Measurements from ENCODE around the gene BACE1-AS.

BACE1-AS gene

DNA sequence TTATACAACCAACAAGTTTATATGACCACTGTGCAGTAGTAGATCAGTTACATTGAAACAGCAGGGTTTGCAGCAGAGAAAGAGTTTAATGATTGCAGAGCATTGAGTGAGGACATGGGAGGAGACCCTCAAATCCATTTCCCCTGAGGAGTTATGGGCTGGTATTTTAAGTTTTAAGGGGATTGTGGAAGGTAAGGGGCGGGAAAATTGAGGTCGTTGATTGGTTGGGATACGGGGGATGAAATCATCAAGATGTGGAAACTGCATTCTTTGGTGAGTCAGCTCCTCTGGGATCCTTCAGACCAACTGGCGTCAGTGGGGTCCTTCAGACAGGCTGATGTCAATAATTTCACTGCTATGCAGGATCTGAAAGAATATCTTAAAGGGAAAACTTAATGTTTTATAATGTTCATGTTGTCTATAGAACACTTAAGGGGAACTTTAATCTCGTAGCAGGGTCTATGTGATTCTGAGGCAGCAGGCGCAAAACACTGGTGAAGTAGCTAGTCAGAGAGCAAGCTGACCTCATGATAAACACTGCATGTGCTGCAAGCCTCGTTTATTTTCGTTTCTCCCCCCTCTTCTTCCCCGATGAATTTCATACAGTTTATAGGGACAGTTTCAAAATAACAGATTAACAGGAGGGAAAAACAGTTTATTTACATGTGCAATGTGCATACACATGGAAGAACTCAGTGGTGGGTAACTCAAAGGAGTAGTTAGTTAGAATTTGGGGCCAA, 17.4 kb upstream of the BACE1-AS start:
- Mint-ChIP-seq H3K36me3 (ENCODE audit: low read depth) (peaks cover 59% of the 10 kb centered on the region), H3K27ac (no peak overlapping the region), H3K4me3 (no peak overlapping the region), H3K9me3 (peaks cover 18% of the 10 kb centered on the region), H3K4me1 (no peaks in the 10 kb centered on the region), H3K27me3 (ENCODE audit: low read depth, poor library complexity) (no peaks in the 10 kb centered on the region)
- TF ChIP-seq, protein P1, sequence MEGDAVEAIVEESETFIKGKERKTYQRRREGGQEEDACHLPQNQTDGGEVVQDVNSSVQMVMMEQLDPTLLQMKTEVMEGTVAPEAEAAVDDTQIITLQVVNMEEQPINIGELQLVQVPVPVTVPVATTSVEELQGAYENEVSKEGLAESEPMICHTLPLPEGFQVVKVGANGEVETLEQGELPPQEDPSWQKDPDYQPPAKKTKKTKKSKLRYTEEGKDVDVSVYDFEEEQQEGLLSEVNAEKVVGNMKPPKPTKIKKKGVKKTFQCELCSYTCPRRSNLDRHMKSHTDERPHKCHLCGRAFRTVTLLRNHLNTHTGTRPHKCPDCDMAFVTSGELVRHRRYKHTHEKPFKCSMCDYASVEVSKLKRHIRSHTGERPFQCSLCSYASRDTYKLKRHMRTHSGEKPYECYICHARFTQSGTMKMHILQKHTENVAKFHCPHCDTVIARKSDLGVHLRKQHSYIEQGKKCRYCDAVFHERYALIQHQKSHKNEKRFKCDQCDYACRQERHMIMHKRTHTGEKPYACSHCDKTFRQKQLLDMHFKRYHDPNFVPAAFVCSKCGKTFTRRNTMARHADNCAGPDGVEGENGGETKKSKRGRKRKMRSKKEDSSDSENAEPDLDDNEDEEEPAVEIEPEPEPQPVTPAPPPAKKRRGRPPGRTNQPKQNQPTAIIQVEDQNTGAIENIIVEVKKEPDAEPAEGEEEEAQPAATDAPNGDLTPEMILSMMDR (IDR thresholded peaks at IDR 0.05), result no peak
- DNase-seq, result no peak

DNA sequence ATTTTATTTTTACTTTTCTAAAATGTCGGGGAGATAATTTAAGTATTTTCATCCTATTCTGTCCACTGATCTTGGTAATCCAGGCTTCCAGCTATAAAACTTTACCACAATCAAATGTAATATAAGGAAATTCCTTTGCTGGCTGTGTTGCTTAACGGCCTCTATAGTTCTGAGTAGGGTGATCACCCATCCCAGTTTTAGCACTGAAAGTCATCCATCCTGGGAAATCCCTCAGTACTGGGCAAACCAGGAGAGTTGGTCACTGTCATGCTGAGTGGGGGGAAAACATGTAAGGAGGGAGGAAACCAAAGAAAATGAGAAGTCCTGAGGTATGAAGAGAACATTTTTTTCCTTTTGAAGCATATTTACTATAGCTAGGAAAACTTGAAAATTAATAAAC, 12.8 kb upstream of the BACE1-AS start:
- Mint-ChIP-seq H3K9me3 (peaks cover 4% of the 10 kb centered on the region), H3K27me3 (ENCODE audit: low read depth, poor library complexity) (no peaks in the 10 kb centered on the region), H3K4me1 (no peaks in the 10 kb centered on the region), H3K27ac (peak overlapping the region; percentile 72), H3K4me3 (no peak overlapping the region), H3K36me3 (ENCODE audit: low read depth) (peaks cover 66% of the 10 kb centered on the region)
- DNase-seq, result no peak
- TF ChIP-seq, protein P1 (IDR thresholded peaks at IDR 0.05), result no peak

DNA sequence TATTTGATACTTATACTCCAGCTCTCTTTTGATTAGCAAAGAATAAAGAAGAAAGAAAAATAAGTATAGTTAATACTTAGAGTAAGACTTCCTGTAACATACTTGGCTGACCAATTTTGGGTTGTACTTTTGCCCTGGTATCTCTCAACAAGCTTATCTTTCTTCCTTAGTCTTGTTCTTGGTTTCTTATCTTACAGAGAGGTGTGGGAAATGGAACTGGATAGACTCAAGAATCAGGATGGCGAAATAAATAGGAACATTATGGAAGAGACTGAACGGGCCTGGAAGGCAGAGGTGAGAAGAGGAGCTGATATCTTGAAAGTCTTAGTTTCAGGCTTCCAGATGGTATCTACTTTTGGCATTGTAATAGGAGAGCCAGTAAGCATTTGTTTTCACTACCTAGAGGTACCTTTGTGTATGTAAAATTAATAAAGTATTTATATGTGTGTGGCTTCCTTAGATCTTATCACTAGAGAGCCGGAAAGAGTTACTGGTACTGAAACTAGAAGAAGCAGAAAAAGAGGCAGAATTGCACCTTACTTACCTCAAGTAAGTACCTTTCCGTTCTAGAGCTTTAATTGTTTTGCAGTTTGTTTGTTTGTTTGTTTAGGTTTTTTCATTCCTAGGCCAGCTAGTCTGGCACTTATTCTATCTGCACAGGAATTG, 11.3 kb upstream of the BACE1-AS start:
- H3K27me3 Mint-ChIP-seq (ENCODE audit: low read depth, poor library complexity), result no peaks in the 10 kb centered on the region
- H3K9me3 Mint-ChIP-seq, result no peaks in the 10 kb centered on the region
- H3K36me3 Mint-ChIP-seq (ENCODE audit: low read depth), result peaks cover 64% of the 10 kb centered on the region
- no peak for DNase-seq
- no peaks in the 10 kb centered on the region for H3K4me1 Mint-ChIP-seq
- TF ChIP-seq, protein P1 (IDR thresholded peaks at IDR 0.05), result no peak
- no peak overlapping the region for H3K4me3 Mint-ChIP-seq
- H3K27ac Mint-ChIP-seq, result no peak overlapping the region

DNA sequence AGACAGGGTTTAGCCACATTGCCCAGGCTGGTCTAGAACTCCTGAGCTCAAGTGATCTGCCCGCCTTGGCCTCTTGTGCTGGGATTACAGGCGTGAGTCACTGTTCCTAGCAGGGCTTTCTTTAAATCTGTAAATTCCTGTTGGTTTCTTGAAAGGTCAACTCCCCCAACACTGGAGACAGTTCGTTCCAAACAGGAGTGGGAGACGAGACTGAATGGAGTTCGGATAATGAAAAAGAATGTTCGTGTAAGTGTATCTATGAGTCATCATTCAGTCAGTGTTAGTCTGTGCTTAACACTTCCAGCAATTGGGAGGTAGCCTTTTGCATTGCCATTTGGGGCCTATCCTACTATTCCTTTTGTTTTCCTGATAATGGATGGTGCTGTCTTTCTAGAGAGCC, 10.0 kb upstream of the BACE1-AS start:
- no peak overlapping the region for H3K4me3 Mint-ChIP-seq
- TF ChIP-seq, protein P1 (IDR thresholded peaks at IDR 0.05), result no peak
- no peak for DNase-seq
- H3K36me3 Mint-ChIP-seq (ENCODE audit: low read depth), result peaks cover 64% of the 10 kb centered on the region
- no peaks in the 10 kb centered on the region for H3K27me3 Mint-ChIP-seq (ENCODE audit: low read depth, poor library complexity)
- no peaks in the 10 kb centered on the region for H3K4me1 Mint-ChIP-seq
- H3K27ac Mint-ChIP-seq, result no peak overlapping the region
- H3K9me3 Mint-ChIP-seq, result no peaks in the 10 kb centered on the region

DNA sequence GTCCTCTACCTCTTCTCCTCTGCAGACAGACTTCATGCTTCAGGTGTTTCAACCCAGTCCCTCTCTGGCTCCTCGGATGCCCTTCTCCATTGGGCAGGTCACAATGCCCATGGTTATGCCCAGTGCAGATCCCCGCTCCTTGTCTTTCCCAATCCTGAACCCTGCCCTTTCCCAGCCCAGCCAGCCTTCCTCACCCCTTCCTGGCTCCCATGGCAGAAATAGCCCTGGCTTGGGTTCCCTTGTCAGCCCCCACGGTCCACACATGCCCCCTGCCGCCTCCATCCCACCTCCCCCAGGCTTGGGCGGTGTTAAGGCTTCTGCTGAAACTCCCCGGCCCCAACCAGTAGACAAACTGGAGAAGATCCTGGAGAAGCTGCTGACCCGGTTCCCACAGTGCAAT, 9.3 kb upstream of the BACE1-AS start:
- no peak for DNase-seq
- Mint-ChIP-seq H3K27me3 (ENCODE audit: low read depth, poor library complexity) (no peaks in the 10 kb centered on the region), H3K27ac (peak overlapping the region; percentile 7), H3K9me3 (no peaks in the 10 kb centered on the region), H3K4me3 (no peak overlapping the region), H3K36me3 (ENCODE audit: low read depth) (peaks cover 68% of the 10 kb centered on the region), H3K4me1 (no peaks in the 10 kb centered on the region)
- TF ChIP-seq, protein P1 (IDR thresholded peaks at IDR 0.05), result no peak

DNA sequence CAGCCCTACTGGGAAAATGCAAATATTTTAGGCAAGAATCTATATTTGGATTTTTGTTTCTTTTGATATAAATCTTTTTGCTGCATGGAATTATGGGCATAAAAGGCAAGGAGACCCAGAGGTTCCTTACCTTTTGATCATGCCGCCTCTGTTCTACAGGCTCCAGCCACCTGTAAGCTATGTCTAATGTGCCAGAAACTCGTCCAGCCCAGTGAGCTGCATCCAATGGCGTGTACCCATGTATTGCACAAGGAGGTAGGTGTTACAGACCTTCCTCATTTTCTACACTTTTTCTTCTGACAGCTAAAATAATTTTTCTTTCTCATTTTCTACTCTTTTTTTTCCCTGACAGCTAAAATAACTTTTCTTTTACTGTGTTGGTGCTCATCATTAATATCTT, 8.2 kb upstream of the BACE1-AS start:
- TF ChIP-seq, protein P1 (IDR thresholded peaks at IDR 0.05), result no peak
- Mint-ChIP-seq H3K4me3 (no peak overlapping the region), H3K4me1 (no peaks in the 10 kb centered on the region), H3K9me3 (no peaks in the 10 kb centered on the region), H3K36me3 (ENCODE audit: low read depth) (peaks cover 69% of the 10 kb centered on the region), H3K27ac (no peak overlapping the region), H3K27me3 (ENCODE audit: low read depth, poor library complexity) (no peaks in the 10 kb centered on the region)
- no peak for DNase-seq
